ENCODE measurements around the gene ROBO2. TPM values are rescaled to one million over a fixed set of nuclear protein-coding genes. Genes with fewer than 3 reads are reported as not detected.

The ROBO2 gene
- total RNA-seq, 1 donor from 2014 or later: 11.0 TPM

DNA sequence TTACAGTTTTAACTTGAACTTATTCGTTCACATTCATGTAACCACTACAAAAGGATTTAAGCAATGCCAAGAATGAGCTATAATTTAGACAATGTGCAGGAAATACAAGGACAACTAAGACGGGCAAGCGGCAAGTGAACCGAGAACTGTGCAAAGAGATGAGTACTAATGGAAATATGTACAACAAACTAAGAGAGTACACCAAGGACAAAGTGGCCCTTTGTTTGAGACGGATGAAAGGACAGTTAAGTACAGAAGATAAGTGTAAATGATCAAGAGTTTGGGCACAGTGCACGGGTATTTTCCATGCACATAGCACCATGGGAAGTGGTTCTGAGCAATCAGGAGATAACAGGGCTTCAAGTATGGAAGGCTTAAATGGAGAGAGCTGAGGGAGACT is 281.7 kb downstream of the ROBO2 start:
- no peak for DNase-seq (ENCODE audit: extremely low spot score in 2 of 2)
- TF ChIP-seq POLR2A (IDR thresholded peaks at IDR 0.05) (no peak), POLR2AphosphoS5 (IDR thresholded peaks at IDR 0.05; ENCODE audit: insufficient read depth in 1 of 2, low read depth in 1 of 2) (no peak)
- TF ChIP-seq, protein P1, sequence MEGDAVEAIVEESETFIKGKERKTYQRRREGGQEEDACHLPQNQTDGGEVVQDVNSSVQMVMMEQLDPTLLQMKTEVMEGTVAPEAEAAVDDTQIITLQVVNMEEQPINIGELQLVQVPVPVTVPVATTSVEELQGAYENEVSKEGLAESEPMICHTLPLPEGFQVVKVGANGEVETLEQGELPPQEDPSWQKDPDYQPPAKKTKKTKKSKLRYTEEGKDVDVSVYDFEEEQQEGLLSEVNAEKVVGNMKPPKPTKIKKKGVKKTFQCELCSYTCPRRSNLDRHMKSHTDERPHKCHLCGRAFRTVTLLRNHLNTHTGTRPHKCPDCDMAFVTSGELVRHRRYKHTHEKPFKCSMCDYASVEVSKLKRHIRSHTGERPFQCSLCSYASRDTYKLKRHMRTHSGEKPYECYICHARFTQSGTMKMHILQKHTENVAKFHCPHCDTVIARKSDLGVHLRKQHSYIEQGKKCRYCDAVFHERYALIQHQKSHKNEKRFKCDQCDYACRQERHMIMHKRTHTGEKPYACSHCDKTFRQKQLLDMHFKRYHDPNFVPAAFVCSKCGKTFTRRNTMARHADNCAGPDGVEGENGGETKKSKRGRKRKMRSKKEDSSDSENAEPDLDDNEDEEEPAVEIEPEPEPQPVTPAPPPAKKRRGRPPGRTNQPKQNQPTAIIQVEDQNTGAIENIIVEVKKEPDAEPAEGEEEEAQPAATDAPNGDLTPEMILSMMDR (IDR thresholded peaks at IDR 0.05): no peak
- Histone ChIP-seq H3K4me1 (no peaks in the 10 kb centered on the region), H3K4me3 (no peak overlapping the region), H3K27me3 (no peaks in the 10 kb centered on the region), H3K36me3 (no peaks in the 10 kb centered on the region), H3K27ac (no peak overlapping the region), H3K9me3 (no peaks in the 10 kb centered on the region)
- intact Hi-C loops (cut with DNase I): no loop called here

DNA sequence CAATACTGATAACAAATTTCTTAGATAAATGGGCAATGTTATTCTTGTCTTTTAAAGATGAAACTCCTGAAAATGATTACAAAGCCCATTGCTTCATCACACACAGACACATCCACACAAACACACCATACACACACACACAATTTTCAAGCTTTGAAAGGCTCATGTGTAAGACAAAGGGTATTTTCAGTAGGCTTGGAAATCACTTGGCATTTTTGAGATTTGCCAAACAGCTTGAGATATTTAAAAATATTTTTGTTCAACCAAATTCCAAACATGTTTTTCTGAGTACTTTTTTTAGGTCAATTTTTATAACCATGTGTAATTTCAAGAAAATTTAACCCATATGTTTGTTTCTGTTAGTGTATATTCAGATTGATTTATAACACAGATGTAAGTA is 283.7 kb downstream of the ROBO2 start:
- intact Hi-C loops (cut with DNase I): no loop called here
- H3K27me3 ChIP-seq: no peaks in the 10 kb centered on the region
- H3K9me3 ChIP-seq: no peaks in the 10 kb centered on the region
- no peak overlapping the region for H3K4me3 ChIP-seq
- DNase-seq (ENCODE audit: extremely low spot score in 2 of 2): no peak
- TF ChIP-seq POLR2AphosphoS5 (IDR thresholded peaks at IDR 0.05; ENCODE audit: insufficient read depth in 1 of 2, low read depth in 1 of 2) (no peak), POLR2A (IDR thresholded peaks at IDR 0.05) (no peak)
- TF ChIP-seq, protein P1 (IDR thresholded peaks at IDR 0.05): no peak
- no peaks in the 10 kb centered on the region for H3K4me1 ChIP-seq
- H3K36me3 ChIP-seq: no peaks in the 10 kb centered on the region
- H3K27ac ChIP-seq: no peak overlapping the region

DNA sequence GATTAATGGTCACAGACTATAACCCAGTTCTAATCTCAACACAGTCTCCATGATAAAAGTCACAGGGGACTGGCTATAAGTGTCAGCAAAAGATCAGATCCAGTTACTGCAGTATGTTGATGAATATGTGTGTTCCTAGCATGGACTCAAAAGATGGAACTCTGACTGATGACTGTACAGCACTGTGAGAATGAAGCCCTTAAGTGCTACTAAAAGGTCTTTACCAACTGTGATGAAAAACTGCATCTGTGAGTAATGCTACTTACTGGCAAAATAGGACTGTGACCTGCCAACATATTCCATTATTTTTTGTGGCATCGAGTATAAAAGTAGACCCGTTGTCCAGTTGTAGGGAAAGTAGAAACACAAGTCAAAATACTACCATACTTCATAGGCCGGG is 284.2 kb downstream of the ROBO2 start:
- TF ChIP-seq, protein P1 (IDR thresholded peaks at IDR 0.05): no peak
- no peak for TF ChIP-seq POLR2A (IDR thresholded peaks at IDR 0.05)
- no peak for TF ChIP-seq POLR2AphosphoS5 (IDR thresholded peaks at IDR 0.05; ENCODE audit: insufficient read depth in 1 of 2, low read depth in 1 of 2)
- intact Hi-C loops (cut with DNase I): no loop called here

DNA sequence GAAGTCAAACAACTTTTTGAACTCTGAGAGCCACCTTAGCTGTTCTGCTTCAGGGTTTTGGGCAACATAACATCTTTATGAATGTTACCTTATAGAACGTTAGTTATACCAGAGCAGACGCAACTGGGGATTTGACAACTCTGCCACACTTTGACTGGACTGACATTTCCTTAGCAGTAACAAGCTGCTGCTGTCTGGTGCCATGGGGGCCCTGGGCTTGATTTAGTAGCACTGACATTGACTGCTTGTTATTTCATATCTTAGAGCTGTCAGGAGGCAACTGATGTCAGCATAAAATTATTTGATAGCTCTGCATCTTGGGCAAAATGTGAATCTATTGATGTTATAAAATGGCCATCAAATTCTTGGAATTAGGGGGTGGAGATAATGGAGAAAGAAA is 285.4 kb downstream of the ROBO2 start:
- intact Hi-C loops (cut with DNase I): no loop called here

More for the DNA sequence above, 284.2 kb downstream of the ROBO2 start:
- no peaks in the 10 kb centered on the region for H3K9me3 ChIP-seq
- H3K27me3 ChIP-seq: no peaks in the 10 kb centered on the region
- DNase-seq (ENCODE audit: extremely low spot score in 2 of 2): no peak
- no peaks in the 10 kb centered on the region for H3K36me3 ChIP-seq
- no peaks in the 10 kb centered on the region for H3K4me1 ChIP-seq
- no peak overlapping the region for H3K4me3 ChIP-seq
- H3K27ac ChIP-seq: no peak overlapping the region

DNA sequence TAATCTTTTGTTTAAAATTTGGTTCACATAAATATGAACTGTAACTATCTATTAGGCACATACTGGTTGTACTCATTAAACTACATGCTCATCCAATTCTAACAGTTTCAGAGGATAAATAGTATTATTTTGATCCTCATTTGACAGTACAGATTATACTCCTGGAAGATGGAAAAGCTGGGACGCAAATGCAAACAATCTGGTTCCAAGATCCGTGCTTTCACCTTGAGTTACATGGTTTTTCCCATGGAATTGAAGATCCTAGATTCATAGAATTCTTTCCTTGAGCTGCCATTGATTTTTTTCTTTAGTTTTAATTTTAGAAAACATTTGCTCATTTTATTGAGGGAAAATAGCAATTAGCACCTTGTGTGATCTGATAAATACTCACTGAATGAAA is 285.8 kb downstream of the ROBO2 start:
- TF ChIP-seq POLR2A (IDR thresholded peaks at IDR 0.05): no peak
- Histone ChIP-seq H3K27ac (no peak overlapping the region), H3K4me3 (no peak overlapping the region), H3K9me3 (no peaks in the 10 kb centered on the region), H3K36me3 (no peaks in the 10 kb centered on the region), H3K4me1 (no peaks in the 10 kb centered on the region), H3K27me3 (no peaks in the 10 kb centered on the region)
- DNase-seq (ENCODE audit: extremely low spot score in 2 of 2): no peak
- intact Hi-C loops (cut with DNase I): no loop called here

More for the DNA sequence above, 285.4 kb downstream of the ROBO2 start:
- DNase-seq (ENCODE audit: extremely low spot score in 2 of 2): no peak
- TF ChIP-seq POLR2A (IDR thresholded peaks at IDR 0.05): no peak
- TF ChIP-seq, protein P1 (IDR thresholded peaks at IDR 0.05): no peak
- Histone ChIP-seq H3K27me3 (no peaks in the 10 kb centered on the region), H3K4me3 (no peak overlapping the region), H3K27ac (no peak overlapping the region), H3K9me3 (no peaks in the 10 kb centered on the region), H3K4me1 (no peaks in the 10 kb centered on the region), H3K36me3 (no peaks in the 10 kb centered on the region)

DNA sequence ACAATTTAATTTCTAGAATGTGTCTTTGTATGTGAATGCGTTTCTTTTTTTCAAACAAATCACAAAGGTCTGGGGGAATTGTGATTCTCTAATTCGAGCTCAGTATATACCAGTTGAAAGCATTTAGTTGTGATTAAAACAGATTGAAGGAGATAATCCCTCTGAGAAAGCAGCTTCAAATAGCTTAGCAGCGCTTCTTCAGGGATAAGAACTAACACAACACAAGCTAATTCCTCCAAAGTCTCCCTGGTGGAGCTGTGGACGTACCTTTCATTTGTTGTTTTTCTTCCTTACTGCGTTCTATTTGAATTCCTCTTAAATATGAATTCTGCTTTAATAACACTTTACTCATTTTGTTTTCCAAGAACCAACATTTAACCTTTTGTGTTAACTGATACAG is 286.7 kb downstream of the ROBO2 start:
- Histone ChIP-seq H3K27ac (no peak overlapping the region), H3K27me3 (no peaks in the 10 kb centered on the region), H3K36me3 (no peaks in the 10 kb centered on the region), H3K9me3 (no peaks in the 10 kb centered on the region), H3K4me3 (no peak overlapping the region), H3K4me1 (no peaks in the 10 kb centered on the region)
- DNase-seq (ENCODE audit: extremely low spot score in 2 of 2): no peak
- TF ChIP-seq POLR2A (IDR thresholded peaks at IDR 0.05) (no peak), POLR2AphosphoS5 (IDR thresholded peaks at IDR 0.05; ENCODE audit: insufficient read depth in 1 of 2, low read depth in 1 of 2) (no peak)
- TF ChIP-seq, protein P1 (IDR thresholded peaks at IDR 0.05): no peak
- intact Hi-C loops (cut with DNase I): no loop called here

Measured in vagina (tissue), 2 donors.